GM06990 (cell line): ENCODE results near the gene ZNF175.

Experiments used
- DNase-seq: peaks from one replicate; pipeline ENCODE4 v3.0.0-alpha.2; 2011; ENCODE audit not compliant: insufficient read length; ENCODE audit errors: extremely low read depth
- H3K27me3 ChIP-seq: replicated peaks from 2 replicates; pipeline ENCODE4 v1.6.0; 2011; ENCODE audit warnings: low read length; ENCODE audit not compliant: control insufficient read depth, insufficient read depth
- H3K36me3 ChIP-seq: 2 replicates; pipeline ENCODE4 v1.5.1; 2011; ENCODE audit warnings: low read length; ENCODE audit not compliant: control insufficient read depth, insufficient read depth
- H3K4me3 ChIP-seq: replicated peaks from 2 replicates; pipeline ENCODE4 v1.5.1; 2011; ENCODE audit warnings: low read depth, mild to moderate bottlenecking, control low read depth, low read length
- CTCF ChIP-seq: IDR thresholded peaks from 2 replicates; pipeline ENCODE4 v1.5.1; 2011; ENCODE audit warnings: low read length, control low read depth, mild to moderate bottlenecking, inconsistent platforms; ENCODE audit not compliant: insufficient read depth, poor library complexity, severe bottlenecking

Gene ZNF175

DNA sequence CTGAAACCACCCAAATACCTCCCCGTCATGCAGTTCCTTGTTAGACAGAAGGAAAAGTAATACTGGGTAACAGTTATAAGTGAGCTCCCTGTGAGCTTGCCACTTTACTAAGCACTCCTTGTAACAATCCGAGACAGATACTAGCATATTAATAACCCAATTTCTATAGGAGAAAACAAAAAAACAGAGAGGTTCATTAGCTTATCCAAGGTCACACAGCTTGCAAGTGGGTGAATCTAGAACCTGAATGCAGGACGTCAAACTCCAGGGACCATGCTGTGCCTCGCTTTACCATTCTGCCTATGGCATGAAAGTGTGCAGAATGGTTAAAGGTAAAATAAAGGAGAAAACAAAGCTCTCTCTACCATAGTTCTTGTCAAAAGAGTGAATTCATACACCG, 43.7 kb downstream of the ZNF175 start:
- Histone ChIP-seq H3K4me3 (no peak overlapping the region), H3K27me3 (no peaks in the 10 kb centered on the region), H3K36me3 (no peaks in the 10 kb centered on the region)
- no peak for TF ChIP-seq CTCF
- no peak for DNase-seq

DNA sequence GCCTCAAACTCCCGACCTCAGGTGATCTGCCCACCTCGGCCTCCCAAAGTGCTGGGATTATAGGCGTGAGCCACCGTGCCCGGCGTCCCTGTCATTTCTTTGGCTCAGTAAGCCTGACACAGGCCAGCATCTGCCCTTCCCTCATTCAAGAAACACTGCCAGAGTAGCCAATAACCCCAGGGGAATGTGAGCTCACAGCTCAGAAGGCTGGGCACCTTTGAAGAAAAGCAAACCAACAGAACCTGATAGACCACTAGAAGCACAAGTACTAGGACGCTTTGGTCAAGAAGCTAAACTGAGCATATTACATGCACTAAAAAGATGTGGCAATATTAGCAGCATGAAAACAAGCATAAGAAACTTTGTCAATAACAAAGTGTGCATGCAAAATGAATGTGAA, 44.9 kb downstream of the ZNF175 start:
- Histone ChIP-seq H3K36me3 (no peaks in the 10 kb centered on the region), H3K27me3 (no peaks in the 10 kb centered on the region), H3K4me3 (no peak overlapping the region)
- no peak for TF ChIP-seq CTCF
- DNase-seq, result no peak

DNA sequence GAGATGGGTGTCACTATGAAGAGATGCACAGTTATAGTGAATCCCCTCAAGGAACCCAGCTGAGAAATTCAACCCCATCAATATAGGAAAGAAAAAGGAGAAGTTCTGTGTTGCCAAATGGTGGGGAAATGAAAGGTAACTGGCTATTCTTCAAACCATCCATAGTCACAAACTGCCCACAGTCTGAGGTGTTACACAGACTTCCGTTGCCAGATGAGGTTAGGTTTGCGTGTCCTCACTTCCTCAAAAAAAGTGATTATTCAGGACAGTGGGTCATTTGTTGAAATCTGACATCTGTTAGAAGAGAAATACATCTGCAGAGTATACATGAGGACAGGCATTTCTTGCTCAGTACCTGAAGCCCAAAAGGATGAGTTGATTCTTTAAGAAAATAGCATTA, 50.1 kb downstream of the ZNF175 start:
- no peaks in the 10 kb centered on the region for H3K27me3 ChIP-seq
- DNase-seq, result peak; percentile 65
- H3K4me3 ChIP-seq, result no peak overlapping the region
- H3K36me3 ChIP-seq, result no peaks in the 10 kb centered on the region
- TF ChIP-seq CTCF, result no peak

DNA sequence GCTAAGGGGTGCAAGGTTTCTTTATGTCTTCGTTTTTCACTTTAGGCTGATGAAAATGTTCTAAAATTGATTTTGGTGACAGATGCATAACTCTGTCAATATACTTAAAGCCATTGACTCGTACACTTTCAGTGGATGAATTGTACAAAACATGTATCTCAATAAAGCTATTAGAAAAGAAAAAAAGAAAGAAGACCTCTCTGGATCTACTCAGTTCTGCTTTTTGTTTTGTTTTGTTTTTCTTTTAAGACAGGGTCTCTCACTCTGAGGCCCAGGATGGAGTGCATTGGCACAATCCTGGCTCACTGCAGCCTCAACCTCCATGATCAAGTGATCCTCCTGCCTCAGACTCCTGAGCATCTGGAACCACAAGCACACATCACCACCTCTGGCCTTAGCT, 55.6 kb downstream of the ZNF175 start:
- Histone ChIP-seq H3K36me3 (no peaks in the 10 kb centered on the region), H3K27me3 (no peaks in the 10 kb centered on the region; the same call in 1 of the 2 replicates), H3K4me3 (no peak overlapping the region)
- no peak for TF ChIP-seq CTCF
- DNase-seq, result no peak

DNA sequence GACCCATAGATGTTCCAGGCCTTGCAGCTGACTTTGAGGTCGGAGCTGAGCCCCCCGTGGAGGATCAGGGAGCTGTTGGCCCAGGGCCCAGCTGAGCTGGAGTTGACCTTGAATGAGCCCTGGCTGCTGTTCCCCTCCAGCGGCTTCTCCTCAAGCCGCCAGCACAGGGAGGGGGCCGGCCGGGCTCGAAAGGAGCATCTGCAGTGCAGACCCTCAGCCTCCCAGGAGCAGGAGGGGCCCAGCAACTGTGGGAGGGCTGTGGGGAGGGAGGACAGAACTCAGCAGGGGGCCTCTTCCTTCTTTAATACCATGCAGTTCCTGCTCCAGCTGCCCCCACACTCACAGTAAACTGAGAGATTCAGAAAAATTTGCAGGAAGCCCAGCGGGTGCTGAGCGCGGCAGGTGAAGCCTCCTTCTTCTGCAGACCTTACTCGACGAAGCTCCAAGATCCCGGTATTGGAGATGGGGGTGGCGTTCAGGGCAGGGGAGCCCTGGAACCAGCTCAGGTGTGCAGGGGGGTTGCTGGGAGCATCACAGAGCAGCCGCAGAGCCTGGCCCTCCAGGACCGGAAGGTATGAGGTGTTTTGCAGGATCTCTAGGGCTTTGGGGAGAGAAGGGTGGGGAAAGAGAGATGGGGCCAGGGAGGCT, 56.5 kb downstream of the ZNF175 start:
- no peak for TF ChIP-seq CTCF
- H3K27me3 ChIP-seq, result no peaks in the 10 kb centered on the region; the same call in 1 of the 2 replicates
- no peak overlapping the region for H3K4me3 ChIP-seq
- no peaks in the 10 kb centered on the region for H3K36me3 ChIP-seq
- no peak for DNase-seq
